HepG2 (cell line): ENCODE measurements around the gene HES6. TPM values are rescaled to one million over a fixed set of nuclear protein-coding genes. Genes with fewer than 3 reads are reported as not detected.

Experiments used
- ATAC-seq: fragments of 200-7000 bp; cut with Tn5 transposase; 3 replicates; pipeline ENCODE4 v1.9.1; 2020; ENCODE audit warnings: mild to moderate bottlenecking, moderate library complexity
- BruUV-seq: library from RNA; stranded (reverse); fragments of 400-500 nt; replicated peaks from 2 replicates; lab custom pipeline; 2021; lab: Mats Ljungman, UMichigan
- CTCF ChIA-PET: fragments of 300-600 bp; formaldehyde crosslinking; extraction: SDS; loops from one replicate; lab custom pipeline; 2021; ENCODE audit warnings: low total read pairs, inconsistent platforms, low intra/inter-chr PET ratio; lab: Yijun Ruan, JAX
- POLR2A ChIA-PET: fragments of 350-600 bp; sonication (Branson Sonifier 250); formaldehyde crosslinking; loops from one replicate; lab custom pipeline; 2020; ENCODE audit warnings: antibody characterized with exemption, inconsistent platforms; lab: Yijun Ruan, JAX
- DNase-seq: peaks from one replicate; pipeline ENCODE4 v3.0.0-alpha.2; 2015; ENCODE audit warnings: low spot score
- FAIRE-seq: peaks from 3 replicates; lab custom pipeline; 2011; peaks lifted over from hg19 to GRCh38; lab: Jason Lieb, UNC
- H2AFZ ChIP-seq: one replicate; pipeline ENCODE4 v1.6.1; 2011; ENCODE audit warnings: low read length, inconsistent platforms
- H3K27ac ChIP-seq: fragments of 300-600 bp; 3 replicates; pipeline ENCODE4 v1.8.0; 2011; ENCODE audit warnings: mixed run types, mild to moderate bottlenecking, mixed read lengths, low read length, inconsistent platforms; ENCODE audit not compliant: insufficient read depth; ENCODE audit errors: extremely low read length
- H3K27me3 ChIP-seq, 2 experiments: fragments of 200-600 bp in 1 of 2; 2 replicates in 1 of 2; 3 replicates in 1 of 2; pipeline versions ENCODE4 v1.6.0 to v1.8.0; 2011; ENCODE audit warnings: low read length in 2 of 2, mild to moderate bottlenecking in 2 of 2, moderate library complexity in 2 of 2, inconsistent platforms in 1 of 2; ENCODE audit not compliant: insufficient read depth in 2 of 2, control insufficient read depth in 1 of 2
- H3K36me3 ChIP-seq, 2 experiments: fragments of 200-600 bp in 1 of 2; replicated peaks in 1 of 2; 2 replicates in 1 of 2; 3 replicates in 1 of 2; pipeline versions ENCODE4 v1.5.1 to v1.8.0; 2011; ENCODE audit warnings: low read length in 2 of 2, inconsistent platforms in 1 of 2; ENCODE audit not compliant: insufficient read depth in 2 of 2, control insufficient read depth in 1 of 2
- H3K4me1 ChIP-seq: 2 replicates; pipeline ENCODE4 v1.5.1; 2012; ENCODE audit warnings: low read length, inconsistent platforms; ENCODE audit not compliant: insufficient read depth
- H3K4me2 ChIP-seq: 2 replicates; pipeline ENCODE4 v1.6.0; 2011; ENCODE audit warnings: low read depth, low read length, inconsistent platforms
- H3K4me3 ChIP-seq, 3 experiments: fragments of 200-600 bp in 1 of 3; sonication (generic), shearing (Covaris generic) in 1 of 3; replicated peaks in 1 of 3; 2 replicates each; pipeline ENCODE4 v1.5.1; 2011 to 2016; ENCODE audit warnings: low read length in 3 of 3, inconsistent platforms in 2 of 3, low read depth in 2 of 3, mild to moderate bottlenecking in 2 of 3, control low read depth in 1 of 3, mixed read lengths in 1 of 3; ENCODE audit not compliant: insufficient read depth in 1 of 3
- H3K79me2 ChIP-seq: one replicate; pipeline ENCODE4 v1.6.1; 2011; ENCODE audit warnings: low read length, inconsistent platforms; ENCODE audit not compliant: insufficient read depth
- H3K9ac ChIP-seq: 2 replicates; pipeline ENCODE4 v1.6.0; 2011; ENCODE audit warnings: mild to moderate bottlenecking, low read depth, low read length, inconsistent platforms; ENCODE audit not compliant: insufficient read depth
- H3K9me3 ChIP-seq: 2 replicates; pipeline ENCODE4 v1.5.1; 2012; ENCODE audit warnings: mild to moderate bottlenecking, low read length
- H4K20me1 ChIP-seq: 2 replicates; pipeline ENCODE4 v1.6.0; 2011; ENCODE audit warnings: inconsistent platforms, mild to moderate bottlenecking, low read length, moderate library complexity; ENCODE audit not compliant: insufficient read depth
- AHDC1 ChIP-seq: sonication (generic); formaldehyde crosslinking; IDR thresholded peaks from 2 replicates; pipeline ENCODE4 v1.5.1; 2020; ENCODE audit warnings: mild to moderate bottlenecking, missing genetic modification reagents, borderline replicate concordance
- DMAP1 ChIP-seq: IDR thresholded peaks from 2 replicates; pipeline ENCODE4 v1.6.1; 2016
- EEA1 ChIP-seq: sonication (generic); formaldehyde crosslinking; IDR thresholded peaks from 2 replicates; pipeline ENCODE4 v1.5.1; 2020; ENCODE audit warnings: mild to moderate bottlenecking, missing genetic modification reagents, borderline replicate concordance
- HNRNPK ChIP-seq: fragments of 200-400 bp; formaldehyde crosslinking; IDR thresholded peaks from 2 replicates; pipeline ENCODE4 v1.6.1; 2018; ENCODE audit warnings: low read length, low read depth, moderate library complexity, mild to moderate bottlenecking; ENCODE audit not compliant: poor library complexity, severe bottlenecking
- SAP130 ChIP-seq: IDR thresholded peaks from 2 replicates; pipeline ENCODE4 v1.6.1; 2016; ENCODE audit warnings: low read depth
- ZFP91 ChIP-seq: sonication (generic); formaldehyde crosslinking; IDR thresholded peaks from 2 replicates; pipeline ENCODE4 v1.9.0; 2022; ENCODE audit warnings: missing genetic modification reagents, mild to moderate bottlenecking, borderline replicate concordance
- ZNF143 ChIP-seq: sonication (generic); formaldehyde crosslinking; IDR thresholded peaks from 2 replicates; pipeline ENCODE4 v1.4.0; 2020; ENCODE audit warnings: missing genetic modification reagents
- ZSCAN5A ChIP-seq: sonication (generic); formaldehyde crosslinking; IDR thresholded peaks from 2 replicates; pipeline ENCODE4 v1.8.0; 2022; ENCODE audit warnings: mild to moderate bottlenecking, missing genetic modification reagents, borderline replicate concordance
- WGBS: methylation state at CpG from one replicate; pipeline ENCODE4 v1.1.6; 2017; ENCODE audit warnings: low lambda C conversion rate; 5-methylcytosine and 5-hydroxymethylcytosine counted together
- in situ Hi-C: cut with HindIII; loops from 2 replicates; pipeline ENCODE4 v1.10.0; 2017; ENCODE audit warnings: low pct_unique_long_range_greater_than_20kb; ENCODE audit not compliant: extremely low pct_ligation_motif_present
- intact Hi-C: fragments of 100-400 bp; cut with micrococcal nuclease; formaldehyde crosslinking; loops from one replicate; pipeline ENCODE4 v1.10.0; 2022; ENCODE audit not compliant: unreplicated experiment
- polyA plus RNA-seq, 8 experiments: library from polyadenylated mRNA; depleted of rRNA in 3 of 8; stranded (reverse) in 7 of 8; unstranded in 1 of 8; fragments of >200 nt; fragmentation: Illumina TruSeq in 4 of 8; extraction: Trizol in 4 of 8; gene quantifications; 2 replicates each; pipeline versions ENCODE4 v1.2.1 to v1.2.3, GENCODE V29; 2011 to 2016; ENCODE audit warnings: low read depth in 4 of 8, missing spikeins in 1 of 8, mixed read lengths in 1 of 8; ENCODE audit not compliant: insufficient read depth in 1 of 8
- total RNA-seq, 5 experiments: library from RNA; depleted of rRNA; stranded (reverse); fragments of >200 nt; fragmentation: Illumina TruSeq; extraction: Trizol; gene quantifications; 2 replicates each; pipeline ENCODE4 v1.2.3, GENCODE V29; 2016; ENCODE audit warnings: low read depth in 1 of 5

HES6 gene
- total and polyA plus RNA-seq, 2 of the 13 experiments (the other 11 are each of a cell fraction or from before 2014, with no cell fraction given), result 19.5 to 82.8 TPM

GRCh38 chr2:238203094-238203972, 36.5 kb downstream of the HES6 start, which contains the start of gene ILKAP (continued):
- TF ChIP-seq ZFP91 (CRISPR knock-in tag), result no peak
- TF ChIP-seq ZSCAN5A (CRISPR knock-in tag), result peak; percentile 78; the same call in 1 of the 2 replicates
- peak; percentile 73; the same call in 1 of the 2 replicates for TF ChIP-seq ZNF143 (CRISPR knock-in tag)
- TF ChIP-seq DMAP1 (CRISPR knock-in tag), result peak; percentile 52; the same call in 1 of the 2 replicates

GRCh38 chr2:238202326-238203093, 37.3 kb downstream of the HES6 start:
- no peak for FAIRE-seq
- no peak overlapping the region for H2AFZ ChIP-seq
- DNase-seq, result no peak
- TF ChIP-seq AHDC1 (CRISPR knock-in tag) (no peak), SAP130 (CRISPR knock-in tag) (peak; percentile 31; the same call in 1 of the 2 replicates), EEA1 (CRISPR knock-in tag) (0 out of 2 replicates have a peak, but pooled peaks have one; percentile 25), HNRNPK (no peak)

More at GRCh38 chr2:238202326-238203093, 37.3 kb downstream of the HES6 start:
- peaks cover 58% of the 10 kb centered on the region for H3K79me2 ChIP-seq
- H3K9me3 ChIP-seq, result no peaks in the 10 kb centered on the region
- CTCF ChIA-PET, result interaction anchor here (0.9 kb wide), 1 partner anchor 39 kb away, joined by 3 read pairs; no protein-coding TSS in a partner anchor
- H3K4me3 ChIP-seq, result peak overlapping the region; percentile 72 to 89 (median 81)
- intact Hi-C loops, result loop anchor here (1.0 to 5.0 kb wide), 2 partner anchors 40 to 61 kb away; partner anchors contain the start of gene HES6
- H3K4me1 ChIP-seq, result peaks cover 48% of the 10 kb centered on the region
- H3K9ac ChIP-seq, result peak overlapping the region; percentile 88
- POLR2A ChIA-PET, result interaction anchor here (1.0 to 1.6 kb wide), 3 partner anchors 18 to 86 kb away, joined by 3 to 5 read pairs (median 3); no protein-coding TSS in a partner anchor
- H3K27ac ChIP-seq, result peak overlapping the region; percentile 59
- ATAC-seq, result no peak
- peaks cover 20% of the 10 kb centered on the region for H4K20me1 ChIP-seq
- 6% methylated on average over 27 of the region's 27 CpGs for WGBS
- H3K27me3 ChIP-seq, result peaks cover 0 to 17% of the 10 kb centered on the region in 2 experiments; a peak in 2 of 5 replicates
- in situ Hi-C loops, result no loop called here
- peak overlapping the region; percentile 95 for H3K4me2 ChIP-seq
- no TSS peak for BruUV-seq
- H3K36me3 ChIP-seq, result 0 out of 5 replicates have a peak, but pooled peaks cover 0 to 3% of the 10 kb centered on the region in 2 experiments
